Keratinocyte (primary cell): Measurements from ENCODE around the gene GPS1. TPM values are rescaled to one million over a fixed set of nuclear protein-coding genes. Genes with fewer than 3 reads are reported as not detected.

ENCODE experiments used
- DNase-seq: peaks from one replicate; pipeline ENCODE4 v3.0.0-alpha.2; 2011; ENCODE audit warnings: low read depth, missing footprints, low spot score
- FAIRE-seq: peaks from 2 replicates; lab custom pipeline; 2011; peaks lifted over from hg19 to GRCh38; lab: Jason Lieb, UNC
- H2AFZ ChIP-seq: 2 replicates; pipeline ENCODE4 v1.6.0; 2012; ENCODE audit warnings: low read length, control low read depth, inconsistent platforms; ENCODE audit not compliant: control insufficient read depth
- H3K27ac ChIP-seq: 2 replicates; pipeline ENCODE4 v1.5.1; 2011; ENCODE audit warnings: low read length; ENCODE audit not compliant: control insufficient read depth, insufficient read depth
- H3K27me3 ChIP-seq: 3 replicates; pipeline ENCODE4 v1.6.0; 2011; ENCODE audit warnings: low read length; ENCODE audit not compliant: control insufficient read depth, insufficient read depth; ENCODE audit errors: extremely low read depth
- H3K36me3 ChIP-seq, 2 experiments: 2 replicates in 1 of 2; 3 replicates in 1 of 2; pipeline ENCODE4 v1.5.1; 2011; ENCODE audit warnings: low read length in 2 of 2, mild to moderate bottlenecking in 1 of 2; ENCODE audit not compliant: control insufficient read depth in 2 of 2, insufficient read depth in 2 of 2; ENCODE audit errors: extremely low read depth in 1 of 2
- H3K4me1 ChIP-seq: 3 replicates; pipeline ENCODE4 v1.5.1; 2011; ENCODE audit warnings: low read length; ENCODE audit not compliant: control insufficient read depth, insufficient read depth; ENCODE audit errors: extremely low read depth
- H3K4me2 ChIP-seq: 3 replicates; pipeline ENCODE4 v1.6.0; 2011; ENCODE audit warnings: low read depth, low read length; ENCODE audit not compliant: control insufficient read depth, insufficient read depth; ENCODE audit errors: extremely low read depth
- H3K4me3 ChIP-seq, 3 experiments: fragments of 200-600 bp in 1 of 3; sonication (generic) in 1 of 3; 2 replicates in 2 of 3; 3 replicates in 1 of 3; pipeline ENCODE4 v1.5.1; 2011 to 2016; ENCODE audit warnings: low read length in 3 of 3, mild to moderate bottlenecking in 3 of 3, control low read depth in 2 of 3, inconsistent platforms in 1 of 3, low read depth in 1 of 3, mixed read lengths in 1 of 3, mixed run types in 1 of 3, moderate library complexity in 1 of 3; ENCODE audit not compliant: control insufficient read depth in 2 of 3, insufficient read depth in 2 of 3; ENCODE audit errors: extremely low read depth in 1 of 3
- H3K79me2 ChIP-seq: 2 replicates; pipeline ENCODE4 v1.6.0; 2012; ENCODE audit warnings: low read length; ENCODE audit not compliant: control insufficient read depth, insufficient read depth
- H3K9ac ChIP-seq: 3 replicates; pipeline ENCODE4 v1.6.0; 2011; ENCODE audit warnings: low read length; ENCODE audit not compliant: control insufficient read depth, insufficient read depth; ENCODE audit errors: extremely low read depth
- H3K9me1 ChIP-seq: 3 replicates; pipeline ENCODE4 v1.6.0; 2011; ENCODE audit warnings: low read length; ENCODE audit not compliant: control insufficient read depth, insufficient read depth; ENCODE audit errors: extremely low read depth
- H3K9me3 ChIP-seq: 2 replicates; pipeline ENCODE4 v1.5.1; 2012; ENCODE audit warnings: low read depth, low read length; ENCODE audit not compliant: control insufficient read depth
- H4K20me1 ChIP-seq: 3 replicates; pipeline ENCODE4 v1.6.0; 2011; ENCODE audit warnings: low read length; ENCODE audit not compliant: control insufficient read depth, insufficient read depth; ENCODE audit errors: extremely low read depth
- CTCF ChIP-seq, 3 experiments: IDR thresholded peaks in 1 of 3; conservative IDR thresholded peaks in 1 of 3; optimal IDR thresholded peaks in 1 of 3; 2 replicates in 2 of 3; 3 replicates in 1 of 3; pipeline versions ENCODE3 to v1.5.1; 2011; ENCODE audit warnings: low read length in 3 of 3, mild to moderate bottlenecking in 3 of 3, moderate library complexity in 2 of 3, control low read depth in 1 of 3, inconsistent platforms in 1 of 3; ENCODE audit not compliant: insufficient read depth in 2 of 3; ENCODE audit errors: extremely low read depth in 1 of 3
- EZH2 ChIP-seq: IDR thresholded peaks from one replicate; pipeline ENCODE4 v1.6.1; 2012; ENCODE audit warnings: inconsistent platforms, mild to moderate bottlenecking, low read length, moderate library complexity
- dilution Hi-C: fragments of 300-500 bp; cut with MboI; formaldehyde crosslinking; loops from one replicate; pipeline ENCODE4 v1.7.0; 2020; ENCODE audit warnings: low sequenced_read_pairs; ENCODE audit not compliant: extremely low pct_ligation_motif_present
- polyA plus RNA-seq, 5 experiments: library from polyadenylated mRNA; depleted of rRNA in 3 of 5; stranded (reverse) in 3 of 5; stranded (forward) in 1 of 5; unstranded in 1 of 5; fragments of >200 nt; gene quantifications; 1 replicate in 1 of 5; 2 replicates in 3 of 5; 3 replicates in 1 of 5; pipeline versions ENCODE4 v1.2.1 to v1.2.3, GENCODE V29; 2011 to 2012; ENCODE audit warnings: missing spikeins in 2 of 5, low read depth in 1 of 5, low replicate concordance in 1 of 5

GPS1 gene
- polyA plus RNA-seq, 1 donor (not counting 4 experiments of a cell fraction or from before 2014, with no cell fraction given), result 60.4 TPM

- Histone ChIP-seq H3K36me3 (peaks cover 57 to 59% of the 10 kb centered on the region in 2 experiments), H2AFZ (no peak overlapping the region), H3K4me3 (no peak overlapping the region), H3K9ac (no peak overlapping the region), H3K27me3 (no peaks in the 10 kb centered on the region), H3K4me1 (peaks cover 10% of the 10 kb centered on the region), H4K20me1 (peaks cover 40% of the 10 kb centered on the region), H3K27ac (no peak overlapping the region), H3K4me2 (no peak overlapping the region), H3K9me3 (no peaks in the 10 kb centered on the region), H3K79me2 (peaks cover 70% of the 10 kb centered on the region), H3K9me1 (no peaks in the 10 kb centered on the region)
- dilution Hi-C loops, result no loop called here
- no peak for TF ChIP-seq CTCF (optimal IDR thresholded peaks at IDR 0.05 in 1 of 3, IDR thresholded peaks at IDR 0.05 in 1 of 3, conservative IDR thresholded peaks at IDR 0.05 in 1 of 3; ENCODE audit: extremely low read depth in 1 of 3, insufficient read depth in 2 of 3, low read length in 3 of 3)
- TF ChIP-seq EZH2, result no peak
- FAIRE-seq (no peak), DNase-seq (no peak)
These were observed 39.8 kb downstream of the GPS1 start for GRCh38 chr17:82091264-82092066.

GRCh38 chr17:82092094-82092586 lies 40.4 kb downstream of the GPS1 start:
- peaks cover 76% of the 10 kb centered on the region for H3K79me2 ChIP-seq
- H4K20me1 ChIP-seq, result peaks cover 46% of the 10 kb centered on the region
- peaks cover 16% of the 10 kb centered on the region for H3K4me1 ChIP-seq
- H2AFZ ChIP-seq, result no peak overlapping the region
- no peak for TF ChIP-seq CTCF (optimal IDR thresholded peaks at IDR 0.05 in 1 of 3, IDR thresholded peaks at IDR 0.05 in 1 of 3, conservative IDR thresholded peaks at IDR 0.05 in 1 of 3; ENCODE audit: extremely low read depth in 1 of 3, insufficient read depth in 2 of 3, low read length in 3 of 3)
- TF ChIP-seq EZH2, result no peak
- DNase-seq (no peak), FAIRE-seq (no peak)
- no peak overlapping the region for H3K4me3 ChIP-seq
- dilution Hi-C loops, result no loop called here
- no peaks in the 10 kb centered on the region for H3K27me3 ChIP-seq
- H3K9me3 ChIP-seq, result no peaks in the 10 kb centered on the region
- no peak overlapping the region for H3K9ac ChIP-seq
- H3K9me1 ChIP-seq, result no peaks in the 10 kb centered on the region
- H3K4me2 ChIP-seq, result no peak overlapping the region
- no peak overlapping the region for H3K27ac ChIP-seq
- peaks cover 54% of the 10 kb centered on the region in 2 experiments for H3K36me3 ChIP-seq
